HG02678 (cell line): ENCODE results near the gene LITAF.
"Not testable (repeated sequence)": the region's sequence is repeated elsewhere in the genome, so short reads cannot be mapped to it uniquely, and the experiment has no call there.

ENCODE experiments used
- ATAC-seq: cut with Tn5 transposase; IDR thresholded peaks from one replicate; pipeline ENCODE4 v1.9.1; 2021; ENCODE audit warnings: mild to moderate bottlenecking, moderate library complexity; ENCODE audit not compliant: unreplicated experiment

The LITAF gene

GRCh38 chr16:11621539-11621919 is 34.8 kb upstream of the LITAF start:
- ATAC-seq: no peak

GRCh38 chr16:11620243-11621003 is 33.7 kb upstream of the LITAF start:
- ATAC-seq: no peak

- ATAC-seq: peak; percentile 63
Measured at GRCh38 chr16:11619327-11619851, 32.7 kb upstream of the LITAF start.

GRCh38 chr16:11618107-11618717 is 31.5 kb upstream of the LITAF start:
- no peak for ATAC-seq

- no peak for ATAC-seq
Measured at GRCh38 chr16:11615748-11616447, 29.2 kb upstream of the LITAF start.

- ATAC-seq: no peak
Measured at GRCh38 chr16:11614587-11615175, 28.0 kb upstream of the LITAF start.

- ATAC-seq: no peak
Measured at GRCh38 chr16:11613381-11614303, 26.9 kb upstream of the LITAF start.

- ATAC-seq: no peak
Measured at GRCh38 chr16:11612665-11613025, 25.9 kb upstream of the LITAF start.

GRCh38 chr16:11611871-11612664 is 25.3 kb upstream of the LITAF start:
- no peak for ATAC-seq

GRCh38 chr16:11610580-11610979 is 23.9 kb upstream of the LITAF start:
- ATAC-seq: no peak

GRCh38 chr16:11610121-11610505 is 23.4 kb upstream of the LITAF start:
- no peak for ATAC-seq

- no peak for ATAC-seq
Measured at GRCh38 chr16:11609474-11610120, 22.9 kb upstream of the LITAF start.

GRCh38 chr16:11605891-11606290 is 19.2 kb upstream of the LITAF start:
- no peak for ATAC-seq

- ATAC-seq: no peak
Measured at GRCh38 chr16:11605564-11605886, 18.8 kb upstream of the LITAF start.

GRCh38 chr16:11604783-11605563 is 18.3 kb upstream of the LITAF start:
- ATAC-seq: no peak

- not testable (repeated sequence) for ATAC-seq
Measured at GRCh38 chr16:11604296-11604695, 17.6 kb upstream of the LITAF start.

GRCh38 chr16:11603331-11603750 is 16.6 kb upstream of the LITAF start:
- ATAC-seq: no peak

- no peak for ATAC-seq
Measured at GRCh38 chr16:11602321-11602720, 15.6 kb upstream of the LITAF start.
